Measurements from ENCODE around the gene IZUMO4.

- TF ChIP-seq ZC3H10 (CRISPR knock-in tag; IDR thresholded peaks at IDR 0.05) (no peak), PATZ1 (CRISPR knock-in tag; IDR thresholded peaks at IDR 0.05; ENCODE audit: borderline replicate concordance) (no peak)
Measured at GRCh38 chr19:2138061-2138728, 41.5 kb downstream of the IZUMO4 start.

All from SK-N-SH treated with all-trans-retinoic acid at 6 μM for 48 hours (cell line).